GM15510 (cell line): Measurements from ENCODE around the gene SCOC.

Experiments
- POLR2A ChIP-seq: IDR thresholded peaks from 3 replicates; pipeline ENCODE4 v1.6.1; 2011; ENCODE audit warnings: borderline replicate concordance; ENCODE audit not compliant: insufficient read length; ENCODE audit errors: extremely low read depth

The SCOC gene

GRCh38 chr4:140395668-140396067 is 22.2 kb downstream of the SCOC start:
- TF ChIP-seq POLR2A: no peak

GRCh38 chr4:140400111-140400510 is 26.7 kb downstream of the SCOC start:
- no peak for TF ChIP-seq POLR2A

DNA sequence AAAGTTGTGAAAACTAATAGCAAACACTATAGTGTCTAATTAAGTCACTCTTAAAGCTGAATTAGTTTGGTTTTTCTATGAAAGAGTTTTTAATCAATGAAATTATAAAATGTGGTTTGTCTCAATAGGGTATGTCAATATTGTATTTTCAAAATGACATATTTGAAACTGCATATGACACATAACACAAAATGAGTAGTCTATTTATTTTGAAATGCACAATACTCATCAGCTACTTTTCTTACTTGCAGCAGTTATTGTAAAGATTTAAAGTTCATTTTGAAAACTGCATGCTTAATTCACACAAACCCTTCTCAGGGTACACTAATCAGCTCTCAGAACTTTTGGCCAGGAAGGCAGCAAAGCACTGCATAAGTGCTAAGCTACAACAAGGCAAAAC is 32.8 kb downstream of the SCOC start:
- no peak for TF ChIP-seq POLR2A

DNA sequence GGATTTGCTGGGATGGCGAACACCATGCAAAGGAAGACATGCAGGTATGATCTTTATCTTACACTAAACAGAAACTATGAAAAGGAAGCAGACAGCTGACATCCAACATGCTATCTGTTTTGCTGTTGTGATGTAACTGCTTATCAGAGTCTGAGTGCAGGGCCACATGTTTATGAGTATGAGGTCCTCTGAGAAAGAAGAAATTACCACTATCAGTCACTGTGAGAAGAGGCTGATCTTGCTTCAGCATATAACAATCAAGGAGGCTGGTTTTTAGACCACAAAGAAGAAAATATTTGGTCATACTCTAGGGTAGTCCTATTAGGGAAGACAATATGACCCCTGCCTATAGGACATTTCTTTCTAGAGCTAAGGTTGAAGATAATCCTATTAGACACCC is 35.5 kb downstream of the SCOC start:
- TF ChIP-seq POLR2A: no peak

- no peak for TF ChIP-seq POLR2A
Measured at GRCh38 chr4:140423106-140423505, 49.7 kb downstream of the SCOC start.

DNA sequence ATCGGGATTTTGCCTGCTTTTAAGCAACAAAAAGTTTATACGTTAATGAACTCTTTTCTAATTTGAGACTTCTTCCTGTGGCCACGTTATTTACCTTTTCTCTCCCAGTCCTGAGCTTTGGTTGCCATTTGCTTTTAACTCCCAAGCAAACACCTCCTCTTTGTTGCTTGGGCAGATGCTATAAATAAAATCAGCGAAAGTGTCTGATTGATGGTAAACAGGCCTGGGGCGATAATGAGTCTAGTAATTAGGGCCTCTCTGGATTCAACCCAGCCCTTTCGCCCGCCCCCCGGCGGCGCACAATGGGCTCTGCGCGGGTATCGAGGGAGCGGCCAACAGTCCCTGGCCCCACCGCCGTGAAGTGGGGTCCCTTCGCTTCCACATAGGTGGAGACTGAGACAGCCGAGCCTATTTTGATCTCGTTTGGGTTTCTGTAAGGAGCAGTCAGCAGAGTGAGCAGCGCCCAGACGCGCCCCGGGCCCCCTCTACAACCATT is 53.2 kb downstream of the SCOC start:
- TF ChIP-seq POLR2A: no peak

GRCh38 chr4:140427106-140427918 is 53.9 kb downstream of the SCOC start, which contains the start of gene CLGN:
Gene CLGN, minus strand, starts transcription at chr4:140427648. Its CDS starts 14,570 bp downstream, at chr4:140413078.
- TF ChIP-seq POLR2A: no peak

GRCh38 chr4:140427919-140428471 is 54.5 kb downstream of the SCOC start:
- TF ChIP-seq POLR2A: no peak
